Large intestine (tissue), 3 donors: Measurements from ENCODE around the gene ALDH1A1. TPM values are rescaled to one million over a fixed set of nuclear protein-coding genes. Genes with fewer than 3 reads are reported as not detected.

Source experiments
- DNase-seq, 2 donors: peaks; one replicate each; pipeline versions ENCODE4 v3.0.0 to v3.0.0-alpha.2; 2013
- H3K27ac ChIP-seq: one replicate; pipeline ENCODE4 v1.5.1; 2013; ENCODE audit warnings: low read length
- H3K27me3 ChIP-seq: 2 replicates; pipeline ENCODE4 v1.6.1; 2013; ENCODE audit warnings: low read length; ENCODE audit not compliant: control insufficient read depth, insufficient read depth
- H3K36me3 ChIP-seq: 2 replicates; pipeline ENCODE4 v1.6.1; 2013; ENCODE audit warnings: low read length; ENCODE audit not compliant: control insufficient read depth, insufficient read depth
- H3K4me1 ChIP-seq: one replicate; pipeline ENCODE4 v1.6.1; 2013; ENCODE audit warnings: low read length; ENCODE audit not compliant: control insufficient read depth, insufficient read depth
- H3K4me3 ChIP-seq: one replicate; pipeline ENCODE4 v1.5.1; 2013; ENCODE audit warnings: low read length
- H3K9me3 ChIP-seq: one replicate; pipeline ENCODE4 v1.6.1; 2013; ENCODE audit warnings: mild to moderate bottlenecking, low read depth, low read length, moderate library complexity; ENCODE audit not compliant: control insufficient read depth
- WGBS: methylation state at CpG from one replicate; pipeline ENCODE4 v1.1.5; 2013; ENCODE audit warnings: low lambda C conversion rate; ENCODE audit not compliant: insufficient coverage; 5-methylcytosine and 5-hydroxymethylcytosine counted together
- polyA plus RNA-seq: library from polyadenylated mRNA; unstranded; fragments of 120-200 nt; gene quantifications from one replicate; pipeline ENCODE4 v1.2.1, GENCODE V29; 2013

Gene ALDH1A1
- polyA plus RNA-seq, 1 donor = 181 TPM

- Histone ChIP-seq H3K4me1 (peaks cover 38% of the 10 kb centered on the region), H3K36me3 (no peaks in the 10 kb centered on the region), H3K27me3 (no peaks in the 10 kb centered on the region), H3K27ac (no peak overlapping the region), H3K9me3 (no peaks in the 10 kb centered on the region), H3K4me3 (no peak overlapping the region)
- DNase-seq = no peak
- 87% methylated on average over 3 of the region's 12 CpGs for WGBS
Observed at GRCh38 chr9:72980600-72981265, 27.9 kb upstream of the ALDH1A1 start.

- Histone ChIP-seq H3K27ac (no peak overlapping the region), H3K4me1 (peaks cover 33% of the 10 kb centered on the region), H3K36me3 (no peaks in the 10 kb centered on the region), H3K9me3 (no peaks in the 10 kb centered on the region), H3K27me3 (no peaks in the 10 kb centered on the region), H3K4me3 (no peak overlapping the region)
- WGBS = 80% methylated on average over 1 of the region's 2 CpGs
- DNase-seq = no peak
Observed at GRCh38 chr9:72980183-72980582, 27.3 kb upstream of the ALDH1A1 start.

GRCh38 chr9:72979405-72980100 is 26.7 kb upstream of the ALDH1A1 start:
- Histone ChIP-seq H3K4me1 (peaks cover 27% of the 10 kb centered on the region), H3K27me3 (no peaks in the 10 kb centered on the region), H3K9me3 (no peaks in the 10 kb centered on the region), H3K27ac (no peak overlapping the region), H3K4me3 (no peak overlapping the region), H3K36me3 (no peaks in the 10 kb centered on the region)
- DNase-seq = peak in 1 of 2 donors; percentile 37
- WGBS = no CpG with 5 or more reads among the region's 1 CpG

GRCh38 chr9:72978744-72979143 is 25.9 kb upstream of the ALDH1A1 start:
- Histone ChIP-seq H3K4me1 (peaks cover 20% of the 10 kb centered on the region), H3K9me3 (no peaks in the 10 kb centered on the region), H3K4me3 (no peak overlapping the region), H3K36me3 (no peaks in the 10 kb centered on the region), H3K27ac (no peak overlapping the region), H3K27me3 (no peaks in the 10 kb centered on the region)
- DNase-seq = no peak
- WGBS = 100% methylated on average over 1 of the region's 1 CpG

GRCh38 chr9:72977670-72978069 is 24.8 kb upstream of the ALDH1A1 start:
- no peaks in the 10 kb centered on the region for H3K36me3 ChIP-seq
- no peak overlapping the region for H3K27ac ChIP-seq
- WGBS = no CpG with 5 or more reads among the region's 2 CpGs
- no peaks in the 10 kb centered on the region for H3K27me3 ChIP-seq
- H3K4me3 ChIP-seq = no peak overlapping the region
- peaks cover 15% of the 10 kb centered on the region for H3K4me1 ChIP-seq
- H3K9me3 ChIP-seq = no peaks in the 10 kb centered on the region
- DNase-seq = no peak

GRCh38 chr9:72974501-72974900 is 21.6 kb upstream of the ALDH1A1 start:
- no peak for DNase-seq
- Histone ChIP-seq H3K36me3 (no peaks in the 10 kb centered on the region), H3K27me3 (no peaks in the 10 kb centered on the region), H3K9me3 (no peaks in the 10 kb centered on the region), H3K27ac (no peak overlapping the region), H3K4me1 (peaks cover 7% of the 10 kb centered on the region), H3K4me3 (no peak overlapping the region)

GRCh38 chr9:72972636-72973035 is 19.8 kb upstream of the ALDH1A1 start:
- WGBS = 90% methylated on average over 2 of the region's 2 CpGs
- no peaks in the 10 kb centered on the region for H3K4me1 ChIP-seq
- no peak overlapping the region for H3K4me3 ChIP-seq

GRCh38 chr9:72971411-72971810 is 18.6 kb upstream of the ALDH1A1 start:
- H3K36me3 ChIP-seq = no peaks in the 10 kb centered on the region
- H3K4me1 ChIP-seq = no peaks in the 10 kb centered on the region
- H3K9me3 ChIP-seq = no peaks in the 10 kb centered on the region
- H3K27ac ChIP-seq = no peak overlapping the region
- H3K27me3 ChIP-seq = no peaks in the 10 kb centered on the region
- 92% methylated on average over 2 of the region's 2 CpGs for WGBS
- no peak overlapping the region for H3K4me3 ChIP-seq
- no peak for DNase-seq

More at GRCh38 chr9:72972636-72973035, 19.8 kb upstream of the ALDH1A1 start:
- Histone ChIP-seq H3K9me3 (no peaks in the 10 kb centered on the region), H3K27ac (no peak overlapping the region), H3K36me3 (no peaks in the 10 kb centered on the region), H3K27me3 (no peaks in the 10 kb centered on the region)
- no peak for DNase-seq

GRCh38 chr9:72960446-72960845 is 7.6 kb upstream of the ALDH1A1 start:
- WGBS = 100% methylated on average over 2 of the region's 4 CpGs
- DNase-seq = no peak
- Histone ChIP-seq H3K4me3 (no peak overlapping the region), H3K27me3 (no peaks in the 10 kb centered on the region), H3K36me3 (no peaks in the 10 kb centered on the region), H3K9me3 (peaks cover 3% of the 10 kb centered on the region), H3K27ac (no peak overlapping the region), H3K4me1 (no peaks in the 10 kb centered on the region)

- 80% methylated on average over 1 of the region's 5 CpGs for WGBS
- Histone ChIP-seq H3K27me3 (no peaks in the 10 kb centered on the region), H3K27ac (no peak overlapping the region), H3K4me3 (no peak overlapping the region), H3K36me3 (no peaks in the 10 kb centered on the region), H3K9me3 (peaks cover 3% of the 10 kb centered on the region), H3K4me1 (peaks cover under 1% of the 10 kb centered on the region)
- no peak for DNase-seq
Observed at GRCh38 chr9:72958485-72959281, 5.8 kb upstream of the ALDH1A1 start.
